OCI-LY7 (cell line): ENCODE results near the gene CCDC170. TPM values are rescaled to one million over a fixed set of nuclear protein-coding genes. Genes with fewer than 3 reads are reported as not detected.

Experiments
- BruUV-seq: library from RNA; stranded (reverse); fragments of 400-500 nt; replicated peaks from 2 replicates; lab custom pipeline; 2021; lab: Mats Ljungman, UMichigan
- CTCF ChIA-PET: fragments of 300-600 bp; sonication (Branson Sonifier 250); formaldehyde crosslinking; loops from one replicate; lab custom pipeline; 2022; ENCODE audit warnings: antibody characterized with exemption; ENCODE audit not compliant: unreplicated experiment; lab: Charles Lee
- POLR2A ChIA-PET: fragments of 300-600 bp; sonication (Branson Sonifier 250); formaldehyde crosslinking; loops from one replicate; lab custom pipeline; 2022; ENCODE audit warnings: antibody characterized with exemption; lab: Charles Lee
- DNase-seq: peaks from one replicate; pipeline ENCODE4 v3.0.0-alpha.2; 2015; ENCODE audit warnings: low spot score
- H2AFZ ChIP-seq: fragments of 200-600 bp; sonication (generic), shearing (Covaris generic); 2 replicates; pipeline ENCODE4 v1.6.1; 2014; ENCODE audit warnings: mild to moderate bottlenecking, antibody characterized with exemption, low read length, moderate library complexity
- H3K27ac ChIP-seq: fragments of 200-600 bp; sonication (generic); 2 replicates; pipeline ENCODE4 v1.5.1; 2014; ENCODE audit warnings: mixed run types, low read depth, mild to moderate bottlenecking, moderate library complexity, low read length, inconsistent platforms; ENCODE audit not compliant: poor library complexity, severe bottlenecking
- H3K36me3 ChIP-seq: fragments of 200-600 bp; sonication (generic); 2 replicates; pipeline ENCODE4 v1.6.1; 2014; ENCODE audit warnings: mild to moderate bottlenecking, antibody characterized with exemption, low read length, moderate library complexity, mixed read lengths; ENCODE audit not compliant: insufficient read depth
- H3K4me1 ChIP-seq: fragments of 200-600 bp; sonication (generic); 2 replicates; pipeline ENCODE4 v1.5.1; 2014; ENCODE audit warnings: mild to moderate bottlenecking, low read length; ENCODE audit not compliant: insufficient read depth, poor library complexity, severe bottlenecking
- H3K4me2 ChIP-seq: fragments of 200-600 bp; sonication (generic); 2 replicates; pipeline ENCODE4 v1.6.1; 2014; ENCODE audit warnings: mild to moderate bottlenecking, low read length
- H3K4me3 ChIP-seq: fragments of 200-600 bp; sonication (generic); 2 replicates; pipeline ENCODE4 v1.5.1; 2014; ENCODE audit warnings: mild to moderate bottlenecking, low read depth, low read length; ENCODE audit not compliant: poor library complexity, severe bottlenecking
- H3K79me2 ChIP-seq: fragments of 200-600 bp; sonication (generic); 2 replicates; pipeline ENCODE4 v1.6.1; 2016; ENCODE audit warnings: low read depth, mild to moderate bottlenecking, low read length, moderate library complexity, mixed read lengths; ENCODE audit not compliant: insufficient read depth
- H3K9me2 ChIP-seq: fragments of 200-600 bp; sonication (generic); 2 replicates; pipeline ENCODE4 v1.6.1; 2016; ENCODE audit warnings: mild to moderate bottlenecking, low read length, mixed read lengths; ENCODE audit not compliant: insufficient read depth
- H3K9me3 ChIP-seq: fragments of 200-600 bp; sonication (generic); 2 replicates; pipeline ENCODE4 v1.6.1; 2014; ENCODE audit warnings: mild to moderate bottlenecking, mixed run types, low read length, mixed read lengths
- H4K20me1 ChIP-seq: fragments of 200-600 bp; sonication (generic); 2 replicates; pipeline ENCODE4 v1.6.1; 2014; ENCODE audit warnings: mild to moderate bottlenecking, antibody characterized with exemption, low read length, moderate library complexity, mixed read lengths; ENCODE audit not compliant: insufficient read depth
- CTCF ChIP-seq: fragments of 200-600 bp; sonication (generic); conservative IDR thresholded peaks from 2 replicates; pipeline ENCODE4 v1.5.1; 2014; ENCODE audit warnings: mild to moderate bottlenecking, antibody characterized with exemption, low read length, moderate library complexity, mixed read lengths
- EZH2phosphoT487 ChIP-seq: fragments of 200-600 bp; sonication (generic); IDR thresholded peaks from 2 replicates; pipeline ENCODE4 v1.6.1; 2018; ENCODE audit warnings: low read depth, borderline replicate concordance, mild to moderate bottlenecking, mixed run types, antibody characterized with exemption, low read length, moderate library complexity, mixed read lengths
- intact Hi-C: fragments of 100-400 bp; cut with micrococcal nuclease; formaldehyde crosslinking; loops from one replicate; pipeline ENCODE4 v1.10.0; 2022; ENCODE audit not compliant: unreplicated experiment
- total RNA-seq, 2 experiments: library from RNA; depleted of rRNA in 1 of 2; stranded (reverse); fragments of >200 nt in 1 of 2; shearing (Covaris generic) in 1 of 2; gene quantifications; 2 replicates each; pipeline ENCODE4 v1.2.3, GENCODE V29; 2014 to 2022

Gene CCDC170
- total RNA-seq, 2 experiments from 2014 or later, result not detected

GRCh38 chr6:151478670-151479069 lies 15.1 kb upstream of the CCDC170 start:
- Histone ChIP-seq H2AFZ (no peak overlapping the region), H3K27ac (no peak overlapping the region), H4K20me1 (no peaks in the 10 kb centered on the region), H3K4me2 (no peak overlapping the region), H3K79me2 (no peaks in the 10 kb centered on the region), H3K36me3 (no peaks in the 10 kb centered on the region), H3K9me3 (no peaks in the 10 kb centered on the region), H3K4me1 (peaks cover 25% of the 10 kb centered on the region), H3K9me2 (no peaks in the 10 kb centered on the region), H3K4me3 (no peak overlapping the region)
- BruUV-seq, result no TSS peak
- TF ChIP-seq CTCF (no peak), EZH2phosphoT487 (no peak)
- no peak for DNase-seq
- CTCF ChIA-PET, result no interaction called here
- POLR2A ChIA-PET, result interaction anchor here (0.6 kb wide), 2 partner anchors 198 to 225 kb away, joined by 3 to 6 read pairs; no protein-coding TSS in a partner anchor
- intact Hi-C loops, result loop anchor here (5.0 kb wide), 1 partner anchor 71 kb away; no protein-coding TSS in a partner anchor

- no peaks in the 10 kb centered on the region for H4K20me1 ChIP-seq
- H3K4me1 ChIP-seq, result peaks cover 10% of the 10 kb centered on the region
- no peaks in the 10 kb centered on the region for H3K36me3 ChIP-seq
- H3K27ac ChIP-seq, result no peak overlapping the region
- H2AFZ ChIP-seq, result peak overlapping the region; percentile 94
- H3K4me2 ChIP-seq, result peak overlapping the region; percentile 21; the same call in 1 of the 2 replicates
- no peaks in the 10 kb centered on the region for H3K79me2 ChIP-seq
- peak; percentile 27 for DNase-seq
- H3K9me3 ChIP-seq, result no peaks in the 10 kb centered on the region
- H3K9me2 ChIP-seq, result no peaks in the 10 kb centered on the region
- H3K4me3 ChIP-seq, result no peak overlapping the region
- ChIA-PET POLR2A (interaction anchor here (1.0 to 1.4 kb wide), 4 partner anchors 9 to 30 kb away, joined by 3 to 4 read pairs (median 4); partner anchors contain the start of gene RMND1), CTCF (no interaction called here)
- BruUV-seq, result no TSS peak
- intact Hi-C loops, result no loop called here
- TF ChIP-seq CTCF, result no peak
- no peak for TF ChIP-seq EZH2phosphoT487
Observed at GRCh38 chr6:151481786-151482185, 12.0 kb upstream of the CCDC170 start.

- DNase-seq, result peak; percentile 11
- Histone ChIP-seq H3K9me3 (no peaks in the 10 kb centered on the region), H3K27ac (no peak overlapping the region), H3K4me1 (peaks cover 10% of the 10 kb centered on the region), H3K4me2 (no peak overlapping the region), H2AFZ (peak overlapping the region; percentile 60; the same call in 1 of the 2 replicates), H3K9me2 (no peaks in the 10 kb centered on the region), H3K4me3 (no peak overlapping the region), H3K36me3 (no peaks in the 10 kb centered on the region), H4K20me1 (no peaks in the 10 kb centered on the region), H3K79me2 (no peaks in the 10 kb centered on the region)
- no TSS peak for BruUV-seq
- CTCF ChIA-PET, result no interaction called here
- TF ChIP-seq EZH2phosphoT487 (no peak), CTCF (no peak)
- intact Hi-C loops, result no loop called here
- POLR2A ChIA-PET, result interaction anchor here (1.0 to 1.4 kb wide), 4 partner anchors 9 to 30 kb away, joined by 3 to 4 read pairs (median 4); partner anchors contain the start of gene RMND1
Observed at GRCh38 chr6:151482290-151482689, 11.5 kb upstream of the CCDC170 start.
